Activated CD8-positive, alpha-beta T cell treated with anti-CD3 and anti-CD28 coated beads for 36 hours (primary cell): Measurements from ENCODE around the gene GPR32. TPM values are rescaled to one million over a fixed set of nuclear protein-coding genes. Genes with fewer than 3 reads are reported as not detected.
"Not testable (repeated sequence)": the region's sequence is repeated elsewhere in the genome, so short reads cannot be mapped to it uniquely, and the experiment has no call there.

Source experiments
- ATAC-seq: fragments of 200-7000 bp; cut with Tn5 transposase; one replicate; pipeline ENCODE4 v1.10.0; 2021; ENCODE audit warnings: mild to moderate bottlenecking, moderate library complexity
- CTCF ChIA-PET: fragments of 350-600 bp; sonication (Branson Sonifier 250); formaldehyde crosslinking; loops from one replicate; lab custom pipeline; 2021; ENCODE audit warnings: antibody characterized with exemption; lab: Charles Lee
- POLR2A ChIA-PET: fragments of 350-600 bp; sonication (Branson Sonifier 250); formaldehyde crosslinking; loops from one replicate; lab custom pipeline; 2021; ENCODE audit warnings: antibody characterized with exemption; lab: Charles Lee
- DNase-seq: peaks from one replicate; pipeline ENCODE4 v3.0.0-alpha.2; 2020
- H3K27ac Mint-ChIP-seq: one replicate; pipeline ENCODE4 v1.8.0; 2021; ENCODE audit warnings: mild to moderate bottlenecking, mixed read lengths
- H3K27me3 Mint-ChIP-seq: one replicate; pipeline ENCODE4 v1.8.0; 2021; ENCODE audit warnings: mixed read lengths
- H3K36me3 Mint-ChIP-seq: one replicate; pipeline ENCODE4 v1.8.0; 2021; ENCODE audit warnings: low read depth, mixed read lengths
- H3K4me1 Mint-ChIP-seq: one replicate; pipeline ENCODE4 v1.8.0; 2021; ENCODE audit warnings: low read depth, mixed read lengths
- H3K4me3 Mint-ChIP-seq: one replicate; pipeline ENCODE4 v1.8.0; 2021; ENCODE audit warnings: mild to moderate bottlenecking, moderate library complexity, mixed read lengths
- H3K9me3 Mint-ChIP-seq: one replicate; pipeline ENCODE4 v1.8.0; 2021; ENCODE audit warnings: mixed read lengths
- intact Hi-C: fragments of 100-400 bp; cut with micrococcal nuclease; formaldehyde crosslinking; loops from one replicate; pipeline ENCODE4 v1.10.0; 2022
- total RNA-seq, 2 experiments: library from RNA; stranded (reverse); gene quantifications; one replicate each; pipeline ENCODE4 v1.2.3, GENCODE V29; 2021
- TF ChIP-seq, protein P1 (sequence below): fragments of 200-600 bp; IDR thresholded peaks from one replicate; pipeline ENCODE4 v1.8.0; 2022; ENCODE audit warnings: antibody characterized with exemption, mild to moderate bottlenecking

GPR32 gene
- total RNA-seq, 2 experiments from 2014 or later, result not detected

DNA sequence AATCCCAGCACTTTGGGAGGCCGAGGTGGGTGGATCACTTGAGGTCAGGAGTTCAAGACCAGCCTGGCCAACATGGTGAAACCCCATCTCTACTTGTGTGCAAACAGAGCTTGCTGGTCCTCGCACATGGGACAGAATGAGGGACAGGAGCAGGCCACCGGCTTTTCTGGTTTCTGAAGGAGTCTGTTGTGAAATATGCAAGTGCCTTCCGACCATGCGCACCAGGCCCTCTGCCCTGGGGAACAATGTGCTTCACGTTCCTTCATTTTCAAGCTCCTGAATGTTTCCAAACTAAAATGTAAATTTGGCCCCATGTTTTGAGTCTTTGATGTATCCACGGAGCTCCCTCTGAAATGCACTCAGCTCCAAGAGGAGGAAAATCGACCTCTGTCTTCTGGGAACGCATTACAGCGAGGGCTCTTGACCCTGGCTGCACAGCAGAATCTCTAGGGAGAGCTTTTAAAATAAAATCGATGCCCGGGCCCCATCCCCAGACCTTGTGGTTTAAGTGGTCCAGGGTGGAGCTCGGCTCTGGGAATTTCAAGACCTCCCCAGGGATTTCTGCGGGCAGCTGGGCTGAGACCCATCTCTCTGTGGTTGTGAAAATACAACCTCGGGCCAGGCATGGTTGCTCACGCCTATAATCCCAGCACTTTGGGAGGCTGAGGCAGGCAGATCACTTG lies 10.6 kb downstream of the GPR32 start:
- no peak overlapping the region for H3K4me3 Mint-ChIP-seq
- H3K36me3 Mint-ChIP-seq, result no peaks in the 10 kb centered on the region
- H3K27ac Mint-ChIP-seq, result no peak overlapping the region
- intact Hi-C loops, result loop anchor here (5.0 to 10.0 kb wide), 4 partner anchors 59 to 246 kb away; partner anchors contain the start of gene CLEC11A
- peaks cover 44% of the 10 kb centered on the region for H3K27me3 Mint-ChIP-seq
- TF ChIP-seq, protein P1, sequence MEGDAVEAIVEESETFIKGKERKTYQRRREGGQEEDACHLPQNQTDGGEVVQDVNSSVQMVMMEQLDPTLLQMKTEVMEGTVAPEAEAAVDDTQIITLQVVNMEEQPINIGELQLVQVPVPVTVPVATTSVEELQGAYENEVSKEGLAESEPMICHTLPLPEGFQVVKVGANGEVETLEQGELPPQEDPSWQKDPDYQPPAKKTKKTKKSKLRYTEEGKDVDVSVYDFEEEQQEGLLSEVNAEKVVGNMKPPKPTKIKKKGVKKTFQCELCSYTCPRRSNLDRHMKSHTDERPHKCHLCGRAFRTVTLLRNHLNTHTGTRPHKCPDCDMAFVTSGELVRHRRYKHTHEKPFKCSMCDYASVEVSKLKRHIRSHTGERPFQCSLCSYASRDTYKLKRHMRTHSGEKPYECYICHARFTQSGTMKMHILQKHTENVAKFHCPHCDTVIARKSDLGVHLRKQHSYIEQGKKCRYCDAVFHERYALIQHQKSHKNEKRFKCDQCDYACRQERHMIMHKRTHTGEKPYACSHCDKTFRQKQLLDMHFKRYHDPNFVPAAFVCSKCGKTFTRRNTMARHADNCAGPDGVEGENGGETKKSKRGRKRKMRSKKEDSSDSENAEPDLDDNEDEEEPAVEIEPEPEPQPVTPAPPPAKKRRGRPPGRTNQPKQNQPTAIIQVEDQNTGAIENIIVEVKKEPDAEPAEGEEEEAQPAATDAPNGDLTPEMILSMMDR, result no peak
- ATAC-seq (no peak), DNase-seq (no peak)
- H3K4me1 Mint-ChIP-seq, result no peaks in the 10 kb centered on the region
- CTCF ChIA-PET, result interaction anchor here (0.6 to 2.0 kb wide), 4 partner anchors 46 to 141 kb away, joined by 4 to 6 read pairs (median 4); no protein-coding TSS in a partner anchor
- POLR2A ChIA-PET, result interaction anchor here (0.6 to 2.2 kb wide), 5 partner anchors 10 to 62 kb away, joined by 3 to 5 read pairs (median 3); partner anchors contain the start of gene ACP4
- no peaks in the 10 kb centered on the region for H3K9me3 Mint-ChIP-seq

GRCh38 chr19:50783848-50784152 lies 13.5 kb downstream of the GPR32 start:
- POLR2A ChIA-PET, result interaction anchor here (1.0 kb wide), 1 partner anchor 14 kb away, joined by 3 read pairs; no protein-coding TSS in a partner anchor
- H3K9me3 Mint-ChIP-seq, H3K36me3 Mint-ChIP-seq, ATAC-seq, H3K4me1 Mint-ChIP-seq, H3K4me3 Mint-ChIP-seq, DNase-seq, H3K27ac Mint-ChIP-seq: not testable (repeated sequence)
- H3K27me3 Mint-ChIP-seq, result peaks cover 28% of the 10 kb centered on the region
- intact Hi-C loops, result loop anchor here (5.0 to 10.0 kb wide), 4 partner anchors 61 to 249 kb away; partner anchors contain the start of gene CLEC11A
- CTCF ChIA-PET, result interaction anchor here (0.6 to 2.9 kb wide), 16 partner anchors 9 to 415 kb away, joined by 3 to 16 read pairs (median 4); no protein-coding TSS in a partner anchor

- intact Hi-C loops, result loop anchor here (5.0 to 10.0 kb wide), 4 partner anchors 62 to 250 kb away; partner anchors contain the start of gene CLEC11A
- DNase-seq (no peak), ATAC-seq (no peak)
- H3K4me1 Mint-ChIP-seq, result no peaks in the 10 kb centered on the region
- H3K36me3 Mint-ChIP-seq, result no peaks in the 10 kb centered on the region
- TF ChIP-seq, protein P1, result no peak
- H3K27ac Mint-ChIP-seq, result no peak overlapping the region
- H3K4me3 Mint-ChIP-seq, result no peak overlapping the region
- POLR2A ChIA-PET, result interaction anchor here (1.0 to 1.7 kb wide), 2 partner anchors 10 to 44 kb away, joined by 3 to 5 read pairs; no protein-coding TSS in a partner anchor
- H3K9me3 Mint-ChIP-seq, result no peaks in the 10 kb centered on the region
- H3K27me3 Mint-ChIP-seq, result peaks cover 19% of the 10 kb centered on the region
- CTCF ChIA-PET, result interaction anchor here (1.2 to 2.9 kb wide), 7 partner anchors 8 to 300 kb away, joined by 3 to 16 read pairs (median 6); no protein-coding TSS in a partner anchor
Measured at GRCh38 chr19:50784710-50785109, 14.4 kb downstream of the GPR32 start.

DNA sequence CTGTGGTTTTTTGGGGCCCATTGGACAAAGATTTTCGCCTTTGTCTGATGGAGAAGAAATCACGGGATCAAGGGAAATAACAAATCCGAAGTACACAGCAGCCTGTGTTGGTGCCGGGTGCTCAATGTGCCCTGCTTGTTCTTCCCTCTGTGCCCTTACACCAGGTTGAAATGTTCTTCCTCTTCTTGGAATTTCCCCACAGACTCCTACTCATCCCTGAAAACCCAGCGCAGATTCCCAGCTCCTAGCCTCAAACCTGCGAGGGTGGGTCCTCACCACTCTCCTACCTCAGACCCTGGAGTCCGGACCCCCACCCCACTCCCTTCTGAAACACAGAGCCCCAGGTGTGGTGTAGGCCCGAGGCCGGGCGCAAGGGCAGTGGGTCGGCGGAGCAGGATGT lies 15.1 kb downstream of the GPR32 start:
- ATAC-seq, result no peak
- H3K36me3 Mint-ChIP-seq, result no peaks in the 10 kb centered on the region
- H3K27me3 Mint-ChIP-seq, result peaks cover 14% of the 10 kb centered on the region
- TF ChIP-seq, protein P1, result no peak
- H3K4me1 Mint-ChIP-seq, result no peaks in the 10 kb centered on the region
- intact Hi-C loops, result loop anchor here (10.0 kb wide), 1 partner anchor 251 kb away; no protein-coding TSS in a partner anchor
- ChIA-PET POLR2A (interaction anchor here (1.0 to 1.7 kb wide), 2 partner anchors 9 to 43 kb away, joined by 3 to 5 read pairs; no protein-coding TSS in a partner anchor), CTCF (no interaction called here)
- no peak for DNase-seq
- no peaks in the 10 kb centered on the region for H3K9me3 Mint-ChIP-seq
- H3K4me3 Mint-ChIP-seq, result no peak overlapping the region
- H3K27ac Mint-ChIP-seq, result no peak overlapping the region

- DNase-seq, result no peak
- peaks cover 6% of the 10 kb centered on the region for H3K36me3 Mint-ChIP-seq
- H3K27ac Mint-ChIP-seq, result no peak within 1 kb of the TSS
- ChIA-PET CTCF (interaction anchor here (3.1 kb wide), 1 partner anchor 132 kb away, joined by 10 read pairs; no protein-coding TSS in a partner anchor), POLR2A (interaction anchor here (0.7 to 9.4 kb wide), 2 partner anchors 10 to 12 kb away, joined by 3 to 99 read pairs; no protein-coding TSS in a partner anchor)
- no peak within 1 kb of the TSS for H3K4me3 Mint-ChIP-seq
- TF ChIP-seq, protein P1, result no peak
- peaks cover 8% of the 10 kb centered on the region for H3K4me1 Mint-ChIP-seq
- intact Hi-C loops, result no loop called here
- no peaks in the 10 kb centered on the region for H3K9me3 Mint-ChIP-seq
- ATAC-seq, result no peak
- H3K27me3 Mint-ChIP-seq, result no peaks in the 10 kb centered on the region
Measured at GRCh38 chr19:50790396-50790795, 20.1 kb downstream of the GPR32 start, which contains the start of gene ACP4. ACP4 (plus strand) TSS chr19:50790415; CDS start chr19:50790415, 0 bp downstream.
